Measurements from ENCODE around the gene MLLT6. TPM values are rescaled to one million over a fixed set of nuclear protein-coding genes. Genes with fewer than 3 reads are reported as not detected.

Gene MLLT6
- total and polyA plus RNA-seq, 2 of the 13 experiments (the other 11 are each of a cell fraction or from before 2014, with no cell fraction given) = 50.7 to 69.5 TPM

GRCh38 chr17:38751144-38751807, 46.2 kb downstream of the MLLT6 start (continued):
- TF ChIP-seq DBP (CRISPR knock-in tag; IDR thresholded peaks at IDR 0.05; ENCODE audit: not compliant biosample characterization) = no peak
- no peak for TF ChIP-seq GPN1 (CRISPR knock-in tag; IDR thresholded peaks at IDR 0.05; ENCODE audit: borderline replicate concordance)
- TF ChIP-seq ZNF687 (CRISPR knock-in tag; IDR thresholded peaks at IDR 0.05) = no peak
- TF ChIP-seq ZBTB4 (CRISPR knock-in tag; IDR thresholded peaks at IDR 0.05; ENCODE audit: borderline replicate concordance) = no peak
- TF ChIP-seq ZBTB7B (CRISPR knock-in tag; IDR thresholded peaks at IDR 0.05) = no peak
- no peak for TF ChIP-seq HOXA3 (CRISPR knock-in tag; IDR thresholded peaks at IDR 0.05)
- TF ChIP-seq MIER3 (CRISPR knock-in tag; IDR thresholded peaks at IDR 0.05; ENCODE audit: borderline replicate concordance) = 0 out of 2 replicates have a peak, but pooled peaks have one; percentile 15
- no peak for TF ChIP-seq DR1 (CRISPR knock-in tag; IDR thresholded peaks at IDR 0.05)
- TF ChIP-seq ZBTB14 (CRISPR knock-in tag; IDR thresholded peaks at IDR 0.05) = no peak
- TF ChIP-seq ZZZ3 (CRISPR knock-in tag; IDR thresholded peaks at IDR 0.05; ENCODE audit: borderline replicate concordance) = no peak
- TF ChIP-seq ZNF101 (CRISPR knock-in tag; IDR thresholded peaks at IDR 0.05; ENCODE audit: borderline replicate concordance, low read depth) = no peak
- no peak for TF ChIP-seq ZNF766 (CRISPR knock-in tag; IDR thresholded peaks at IDR 0.05; ENCODE audit: borderline replicate concordance)
- TF ChIP-seq PRDM4 (CRISPR knock-in tag; IDR thresholded peaks at IDR 0.05; ENCODE audit: borderline replicate concordance) = no peak

Measured in HepG2 (cell line).